Lower leg skin (tissue), 4 donors: ENCODE results near the gene STAT3. TPM values are rescaled to one million over a fixed set of nuclear protein-coding genes. Genes with fewer than 3 reads are reported as not detected.
"Not testable (repeated sequence)": the region's sequence is repeated elsewhere in the genome, so short reads cannot be mapped to it uniquely, and the experiment has no call there.

Source experiments
- DNase-seq, 2 donors: peaks; one replicate each; pipeline ENCODE4 v3.0.0-alpha.2; 2019; ENCODE audit warnings: low spot score in 2 of 2
- H3K4me3 ChIP-seq: fragments of 200-600 bp; sonication (generic); 2 replicates; pipeline ENCODE4 v1.5.1; 2017; ENCODE audit warnings: mild to moderate bottlenecking, low read depth; ENCODE audit not compliant: poor library complexity, severe bottlenecking
- CTCF ChIP-seq, 3 donors: fragments of 450-650 bp; IDR thresholded peaks; one replicate each; pipeline ENCODE4 v1.5.1; 2016; ENCODE audit warnings: antibody characterized with exemption in 3 of 3, mild to moderate bottlenecking in 3 of 3, moderate library complexity in 2 of 3
- POLR2A ChIP-seq, 2 donors: fragments of 450-650 bp; IDR thresholded peaks; one replicate each; pipeline ENCODE4 v1.6.1; 2016 to 2017; ENCODE audit warnings: antibody characterized with exemption in 2 of 2, mild to moderate bottlenecking in 1 of 2, moderate library complexity in 1 of 2
- WGBS, 2 donors: methylation state at CpG; one replicate each; pipeline ENCODE4 v1.1.5; 2018; 5-methylcytosine and 5-hydroxymethylcytosine counted together
- intact Hi-C: fragments of 100-400 bp; cut with DNase I; formaldehyde crosslinking; loops from one replicate; pipeline ENCODE4 v1.15.0; 2023; ENCODE audit warnings: low total_unique reads
- total RNA-seq, 4 donors: library from RNA; depleted of rRNA; stranded (reverse); fragments of >200 nt; gene quantifications; one replicate each; pipeline ENCODE4 v1.1.0, GENCODE V29; 2016

STAT3 gene
- total RNA-seq, 4 donors from 2014 or later = 109 to 149 (median 124) TPM

- intact Hi-C loops = no loop called here
- DNase-seq = no peak
- H3K4me3 ChIP-seq = no peak overlapping the region
- WGBS, 2 donors = 53 to 54% methylated on average over 2 of the region's 2 CpGs
- TF ChIP-seq POLR2A (IDR thresholded peaks at IDR 0.05) = no peak
- no peak for TF ChIP-seq CTCF (IDR thresholded peaks at IDR 0.05)
These were observed 10.9 kb upstream of the STAT3 start for GRCh38 chr17:42399121-42399520.

- intact Hi-C loops, H3K4me3 ChIP-seq, DNase-seq: not testable (repeated sequence)
- WGBS, 2 donors = 95 to 97% methylated on average over 8 of the region's 8 CpGs
These were observed 7.4 kb upstream of the STAT3 start for GRCh38 chr17:42395601-42396000.

- no peak for DNase-seq
- intact Hi-C loops = no loop called here
- H3K4me3 ChIP-seq = no peak overlapping the region
- TF ChIP-seq POLR2A (IDR thresholded peaks at IDR 0.05) (no peak), CTCF (IDR thresholded peaks at IDR 0.05) (no peak)
- 89 to 93% methylated on average over 4 of the region's 4 CpGs for WGBS, 2 donors
These were observed 6.6 kb upstream of the STAT3 start for GRCh38 chr17:42394838-42395237.

- intact Hi-C loops = no loop called here
- TF ChIP-seq CTCF (IDR thresholded peaks at IDR 0.05) (no peak), POLR2A (IDR thresholded peaks at IDR 0.05) (no peak)
- WGBS, 2 donors = 84 to 89% methylated on average over 4 of the region's 4 CpGs
- no peak overlapping the region for H3K4me3 ChIP-seq
- no peak for DNase-seq
These were observed 4.6 kb upstream of the STAT3 start for GRCh38 chr17:42392692-42393415.

GRCh38 chr17:42391439-42391838 is 3.2 kb upstream of the STAT3 start:
- WGBS, 2 donors = 93% methylated on average over 8 of the region's 8 CpGs

DNA sequence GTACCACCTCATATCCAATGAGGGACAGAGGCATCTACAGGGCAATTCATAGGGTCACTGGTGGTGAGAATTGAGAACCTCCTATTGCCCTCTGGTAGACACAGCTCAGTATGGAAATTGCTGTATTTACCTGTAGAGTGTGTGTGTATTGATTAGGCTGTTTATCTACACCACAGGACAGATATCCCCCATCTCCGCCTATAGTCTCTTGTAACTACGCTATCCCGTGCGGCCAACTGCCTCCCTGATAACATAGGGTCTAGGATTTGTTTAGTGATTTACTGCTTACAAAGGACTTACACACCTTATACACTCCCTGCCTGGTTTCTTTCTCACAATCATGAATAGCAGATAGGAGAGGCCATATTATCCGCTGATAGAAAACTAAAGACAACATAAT is 1.7 kb upstream of the STAT3 start:
- no peak overlapping the region for H3K4me3 ChIP-seq
- intact Hi-C loops = no loop called here
- no peak for DNase-seq
- TF ChIP-seq CTCF (IDR thresholded peaks at IDR 0.05) = no peak
- 98% methylated on average over 5 of the region's 5 CpGs for WGBS, 2 donors

More at GRCh38 chr17:42391439-42391838, 3.2 kb upstream of the STAT3 start:
- intact Hi-C loops, H3K4me3 ChIP-seq, DNase-seq: not testable (repeated sequence)

- 1 to 9% methylated on average over 11 of the region's 11 CpGs for WGBS, 2 donors
- DNase-seq = no peak
- intact Hi-C loops = no loop called here
- no peak for TF ChIP-seq CTCF (IDR thresholded peaks at IDR 0.05)
- no peak for TF ChIP-seq POLR2A (IDR thresholded peaks at IDR 0.05)
- H3K4me3 ChIP-seq = no peak overlapping the region
These were observed 834 bp upstream of the STAT3 start for GRCh38 chr17:42389135-42389417.
